NOMO-1 treated with DMSO at 0.1 percent for 48 hours (cell line): ENCODE data around the gene RPL23.

Experiments used
- DNase-seq: peaks from one replicate; lab custom pipeline; 2025; ENCODE audit not compliant: unreplicated experiment; lab: John Stamatoyannopoulos, UW

RPL23 gene

GRCh38 chr17:38799501-38800236 lies 53.9 kb downstream of the RPL23 start, which contains the start of gene PIP4K2B:
Gene PIP4K2B, minus strand, starts transcription at chr17:38799556. Its CDS starts 132 bp downstream, at chr17:38799424.
- DNase-seq = peak; percentile 97

GRCh38 chr17:38798614-38799500 lies 54.7 kb downstream of the RPL23 start:
- peak; percentile 68 for DNase-seq
